RPMI7951 (cell line): Measurements from ENCODE around the gene ACTRT2. TPM values are rescaled to one million over a fixed set of nuclear protein-coding genes. Genes with fewer than 3 reads are reported as not detected.

Source experiments
- DNase-seq: peaks from one replicate; pipeline ENCODE4 v3.0.0-alpha.2; 2012; ENCODE audit warnings: low read depth
- total RNA-seq: library from RNA; depleted of rRNA; stranded (reverse); fragments of >200 nt; shearing (Covaris generic); gene quantifications from 2 replicates; pipeline ENCODE4 v1.2.3, GENCODE V29; 2014

Gene ACTRT2
- total RNA-seq, 1 experiment from 2014 or later: not detected

- DNase-seq: no peak
Observed at GRCh38 chr1:2983706-2984398, 37.4 kb upstream of the ACTRT2 start.

- DNase-seq: no peak
Observed at GRCh38 chr1:2984399-2985061, 36.7 kb upstream of the ACTRT2 start.

GRCh38 chr1:2985067-2985561 lies 36.2 kb upstream of the ACTRT2 start:
- DNase-seq: no peak

GRCh38 chr1:2985694-2986548 lies 35.3 kb upstream of the ACTRT2 start:
- DNase-seq: no peak

- DNase-seq: no peak
Observed at GRCh38 chr1:2986549-2987305, 34.5 kb upstream of the ACTRT2 start.

- no peak for DNase-seq
Observed at GRCh38 chr1:2987773-2988172, 33.5 kb upstream of the ACTRT2 start.

- DNase-seq: no peak
Observed at GRCh38 chr1:2988256-2988655, 33.0 kb upstream of the ACTRT2 start.

GRCh38 chr1:2989185-2989584 lies 32.1 kb upstream of the ACTRT2 start:
- no peak for DNase-seq

- DNase-seq: no peak
Observed at GRCh38 chr1:2989976-2990375, 31.3 kb upstream of the ACTRT2 start.

GRCh38 chr1:2990376-2991115 lies 30.7 kb upstream of the ACTRT2 start:
- DNase-seq: no peak

GRCh38 chr1:2991753-2992495 lies 29.3 kb upstream of the ACTRT2 start:
- DNase-seq: no peak

- DNase-seq: no peak
Observed at GRCh38 chr1:2998503-2999100, 22.7 kb upstream of the ACTRT2 start.

- no peak for DNase-seq
Observed at GRCh38 chr1:2999138-2999537, 22.1 kb upstream of the ACTRT2 start.

GRCh38 chr1:2999571-2999970 lies 21.7 kb upstream of the ACTRT2 start:
- DNase-seq: no peak

- no peak for DNase-seq
Observed at GRCh38 chr1:3000214-3000613, 21.1 kb upstream of the ACTRT2 start.

GRCh38 chr1:3000671-3001470 lies 20.4 kb upstream of the ACTRT2 start:
- DNase-seq: no peak

GRCh38 chr1:3001471-3002348 lies 19.6 kb upstream of the ACTRT2 start:
- no peak for DNase-seq
